ENCODE results near the gene RAB1B. TPM values are rescaled to one million over a fixed set of nuclear protein-coding genes. Genes with fewer than 3 reads are reported as not detected.
A peak's percentile ranks its signal among the peaks of the same experiment; 100 is the strongest.

Gene RAB1B
- total RNA-seq, 1 donor from 2014 or later = 138 TPM

- DNase-seq (no peak), ATAC-seq (no peak)
- Histone ChIP-seq H3K9me3 (no peaks in the 10 kb centered on the region), H3K36me3 (no peaks in the 10 kb centered on the region), H3K4me3 (no peak overlapping the region), H3K4me1 (peaks cover 31% of the 10 kb centered on the region), H3K27ac (no peak overlapping the region), H3K27me3 (ENCODE audit: low read depth) (no peaks in the 10 kb centered on the region)
- no peak for TF ChIP-seq CTCF (IDR thresholded peaks at IDR 0.05)
- intact Hi-C loops (cut with DNase I) = no loop called here
Measured at GRCh38 chr11:66321606-66322005, 53.2 kb downstream of the RAB1B start.

- peaks cover 28% of the 10 kb centered on the region for H3K4me1 ChIP-seq
- ATAC-seq = no peak
- H3K36me3 ChIP-seq = no peaks in the 10 kb centered on the region
- DNase-seq = no peak
- TF ChIP-seq CTCF (IDR thresholded peaks at IDR 0.05) = no peak
- H3K27ac ChIP-seq = no peak overlapping the region
- no peak overlapping the region for H3K4me3 ChIP-seq
- no peaks in the 10 kb centered on the region for H3K27me3 ChIP-seq (ENCODE audit: low read depth)
- no peaks in the 10 kb centered on the region for H3K9me3 ChIP-seq
- intact Hi-C loops (cut with DNase I) = no loop called here
Measured at GRCh38 chr11:66322732-66323427, 54.4 kb downstream of the RAB1B start.

GRCh38 chr11:66323684-66324083, 55.2 kb downstream of the RAB1B start:
- Histone ChIP-seq H3K9me3 (no peaks in the 10 kb centered on the region), H3K27ac (no peak overlapping the region), H3K36me3 (no peaks in the 10 kb centered on the region), H3K4me1 (peaks cover 28% of the 10 kb centered on the region), H3K4me3 (no peak overlapping the region), H3K27me3 (ENCODE audit: low read depth) (no peaks in the 10 kb centered on the region)
- DNase-seq = no peak
- ATAC-seq = no peak
- no peak for TF ChIP-seq CTCF (IDR thresholded peaks at IDR 0.05)
- intact Hi-C loops (cut with DNase I) = no loop called here

- DNase-seq (no peak), ATAC-seq (no peak)
- H3K27me3 ChIP-seq (ENCODE audit: low read depth) = no peaks in the 10 kb centered on the region
- TF ChIP-seq CTCF (IDR thresholded peaks at IDR 0.05) = no peak
- H3K9me3 ChIP-seq = no peaks in the 10 kb centered on the region
- intact Hi-C loops (cut with DNase I) = no loop called here
- no peaks in the 10 kb centered on the region for H3K36me3 ChIP-seq
- H3K27ac ChIP-seq = no peak overlapping the region
- H3K4me3 ChIP-seq = no peak overlapping the region
- peaks cover 26% of the 10 kb centered on the region for H3K4me1 ChIP-seq
Measured at GRCh38 chr11:66324664-66325063, 56.2 kb downstream of the RAB1B start.

GRCh38 chr11:66325263-66325671, 56.8 kb downstream of the RAB1B start:
- H3K27me3 ChIP-seq (ENCODE audit: low read depth) = no peaks in the 10 kb centered on the region
- DNase-seq = no peak
- H3K27ac ChIP-seq = peak overlapping the region; percentile 9
- H3K9me3 ChIP-seq = no peaks in the 10 kb centered on the region
- intact Hi-C loops (cut with DNase I) = no loop called here
- peaks cover 26% of the 10 kb centered on the region for H3K4me1 ChIP-seq
- TF ChIP-seq CTCF (IDR thresholded peaks at IDR 0.05) = no peak
- ATAC-seq = no peak
- no peaks in the 10 kb centered on the region for H3K36me3 ChIP-seq
- no peak overlapping the region for H3K4me3 ChIP-seq
